Epithelial cell of esophagus (primary cell): Measurements from ENCODE around the gene DSC3.
"Not testable (repeated sequence)": the region's sequence is repeated elsewhere in the genome, so short reads cannot be mapped to it uniquely, and the experiment has no call there.

ENCODE experiments used
- DNase-seq: peaks from one replicate; pipeline ENCODE4 v3.0.0; 2010; ENCODE audit warnings: low read depth
- H3K4me3 ChIP-seq: 2 replicates; pipeline ENCODE4 v1.5.1; 2011; ENCODE audit warnings: mild to moderate bottlenecking, low read length, control low read depth
- TF ChIP-seq, protein P1 (sequence below): IDR thresholded peaks from 2 replicates; pipeline ENCODE4 v1.5.1; 2011; ENCODE audit warnings: low read depth, mild to moderate bottlenecking, low read length, control low read depth, inconsistent platforms; ENCODE audit not compliant: insufficient read depth; ENCODE audit errors: missing control alignments

Gene DSC3

DNA sequence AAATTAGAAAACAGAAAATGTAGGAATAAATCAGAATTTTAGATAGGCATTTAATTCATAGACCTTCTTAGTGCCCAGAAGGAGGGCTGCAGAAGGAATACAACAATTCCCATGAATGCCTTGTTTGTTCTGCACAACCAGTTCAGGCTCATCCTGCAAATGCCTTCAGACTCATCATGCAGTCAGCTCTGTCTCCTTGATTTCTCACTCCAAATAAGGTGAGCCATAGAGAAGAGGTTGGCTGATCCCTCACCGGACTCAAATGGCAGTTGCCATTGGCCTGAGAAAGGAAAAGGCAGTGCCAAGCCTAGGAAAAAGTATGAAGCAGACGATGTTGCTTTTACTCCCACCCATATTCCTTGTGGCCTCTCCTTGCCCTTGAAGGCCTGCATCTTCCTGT is 50.3 kb downstream of the DSC3 start:
- no peak overlapping the region for H3K4me3 ChIP-seq
- peak; percentile 93 for DNase-seq
- TF ChIP-seq, protein P1, sequence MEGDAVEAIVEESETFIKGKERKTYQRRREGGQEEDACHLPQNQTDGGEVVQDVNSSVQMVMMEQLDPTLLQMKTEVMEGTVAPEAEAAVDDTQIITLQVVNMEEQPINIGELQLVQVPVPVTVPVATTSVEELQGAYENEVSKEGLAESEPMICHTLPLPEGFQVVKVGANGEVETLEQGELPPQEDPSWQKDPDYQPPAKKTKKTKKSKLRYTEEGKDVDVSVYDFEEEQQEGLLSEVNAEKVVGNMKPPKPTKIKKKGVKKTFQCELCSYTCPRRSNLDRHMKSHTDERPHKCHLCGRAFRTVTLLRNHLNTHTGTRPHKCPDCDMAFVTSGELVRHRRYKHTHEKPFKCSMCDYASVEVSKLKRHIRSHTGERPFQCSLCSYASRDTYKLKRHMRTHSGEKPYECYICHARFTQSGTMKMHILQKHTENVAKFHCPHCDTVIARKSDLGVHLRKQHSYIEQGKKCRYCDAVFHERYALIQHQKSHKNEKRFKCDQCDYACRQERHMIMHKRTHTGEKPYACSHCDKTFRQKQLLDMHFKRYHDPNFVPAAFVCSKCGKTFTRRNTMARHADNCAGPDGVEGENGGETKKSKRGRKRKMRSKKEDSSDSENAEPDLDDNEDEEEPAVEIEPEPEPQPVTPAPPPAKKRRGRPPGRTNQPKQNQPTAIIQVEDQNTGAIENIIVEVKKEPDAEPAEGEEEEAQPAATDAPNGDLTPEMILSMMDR: no peak

DNA sequence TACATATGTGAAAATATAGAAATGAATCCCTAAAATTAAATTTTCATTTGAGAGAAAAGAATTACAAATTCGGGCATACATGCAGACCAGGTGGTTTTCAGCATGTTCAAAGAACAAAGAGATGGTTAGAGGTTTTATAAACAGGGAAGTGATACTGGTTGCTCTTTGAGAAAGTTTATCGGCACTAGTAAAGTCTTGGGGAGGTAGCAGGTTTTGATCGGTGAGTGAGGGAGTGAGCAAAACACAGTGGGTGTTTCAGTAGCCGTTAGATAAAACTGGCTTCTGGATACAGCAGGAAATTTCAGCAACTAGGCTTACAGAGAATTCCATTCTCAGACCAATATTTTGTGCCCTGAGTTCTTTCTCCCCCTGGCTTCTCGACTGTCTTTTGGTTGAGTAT is 51.1 kb downstream of the DSC3 start:
- TF ChIP-seq, protein P1: no peak
- no peak for DNase-seq
- H3K4me3 ChIP-seq: no peak overlapping the region

DNA sequence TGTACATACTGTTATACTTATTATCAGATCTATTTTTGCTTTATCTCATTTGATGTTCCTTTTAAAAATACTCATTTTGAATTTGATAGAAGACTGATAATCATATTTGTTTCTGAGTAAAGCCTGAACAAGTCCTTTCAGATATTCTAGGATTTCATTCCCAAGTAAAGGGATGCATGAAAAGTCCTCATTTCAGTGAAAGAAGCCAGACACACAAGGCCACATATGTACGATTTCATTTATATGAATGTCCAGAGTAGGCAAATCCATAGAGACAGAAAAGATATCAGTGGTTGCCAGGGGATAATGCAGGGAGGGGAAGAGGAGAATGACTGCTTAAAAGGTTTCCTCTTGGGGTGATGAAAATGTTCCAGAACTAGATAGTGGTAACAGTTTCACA is 53.4 kb downstream of the DSC3 start:
- no peak for DNase-seq
- TF ChIP-seq, protein P1: no peak
- H3K4me3 ChIP-seq: no peak overlapping the region

DNA sequence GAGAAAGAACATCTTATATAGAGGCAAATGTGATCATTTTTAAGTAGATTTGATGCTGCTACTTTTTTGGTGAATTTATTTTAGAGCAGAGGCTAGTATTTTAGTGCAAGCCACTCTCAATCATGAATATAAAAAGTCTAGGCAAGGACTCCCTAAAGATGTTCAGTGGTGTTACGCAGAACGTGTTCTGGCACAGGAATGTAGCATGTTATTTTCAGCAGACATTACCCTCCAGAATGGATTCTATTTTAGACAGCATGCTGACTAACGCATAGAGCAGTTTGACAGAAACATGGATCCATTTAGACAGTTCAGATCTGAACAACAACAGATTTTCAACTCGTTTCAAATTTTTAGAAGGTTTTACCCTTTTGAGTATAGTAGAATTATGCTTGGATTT is 54.1 kb downstream of the DSC3 start:
- H3K4me3 ChIP-seq: no peak overlapping the region
- DNase-seq: peak; percentile 47
- TF ChIP-seq, protein P1: no peak

DNA sequence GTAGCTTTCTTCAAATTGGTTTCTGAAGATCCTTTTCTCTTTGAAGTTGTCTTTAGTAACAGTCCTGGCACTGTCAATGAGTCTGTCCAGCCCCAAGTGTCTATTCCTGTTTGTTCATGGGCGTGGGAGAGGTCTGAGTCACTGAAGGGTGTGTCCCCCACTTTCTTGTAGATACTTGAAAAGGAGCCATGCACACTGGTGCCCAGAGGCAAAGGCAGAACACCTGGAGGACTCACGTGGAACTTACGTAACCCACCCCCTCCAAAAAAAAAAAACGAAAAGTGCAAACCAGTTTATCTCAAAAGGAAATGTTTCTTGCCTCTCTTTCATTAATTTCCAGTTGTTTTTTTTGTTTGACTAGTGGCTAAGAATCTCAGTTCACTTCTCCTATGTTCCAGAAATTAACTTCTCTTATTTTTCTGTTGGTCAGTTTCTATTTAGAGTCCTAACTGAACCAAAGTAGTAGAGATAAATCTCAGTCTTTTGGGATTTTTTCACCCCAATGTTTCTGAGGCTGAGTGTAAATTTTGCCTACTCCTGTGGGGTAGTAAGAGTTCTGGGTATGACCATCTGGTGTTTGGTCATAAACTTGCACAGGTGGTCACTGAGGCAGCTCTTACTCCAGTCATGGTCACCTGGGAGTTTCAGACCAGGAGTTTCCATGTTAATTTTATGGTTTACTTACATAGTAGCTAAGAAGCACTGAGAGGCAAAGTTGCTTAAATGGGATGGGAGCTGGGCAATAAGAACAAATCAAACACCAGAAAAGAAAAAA is 54.9 kb downstream of the DSC3 start:
- TF ChIP-seq, protein P1: no peak
- peak; percentile 100 for DNase-seq
- no peak overlapping the region for H3K4me3 ChIP-seq

DNA sequence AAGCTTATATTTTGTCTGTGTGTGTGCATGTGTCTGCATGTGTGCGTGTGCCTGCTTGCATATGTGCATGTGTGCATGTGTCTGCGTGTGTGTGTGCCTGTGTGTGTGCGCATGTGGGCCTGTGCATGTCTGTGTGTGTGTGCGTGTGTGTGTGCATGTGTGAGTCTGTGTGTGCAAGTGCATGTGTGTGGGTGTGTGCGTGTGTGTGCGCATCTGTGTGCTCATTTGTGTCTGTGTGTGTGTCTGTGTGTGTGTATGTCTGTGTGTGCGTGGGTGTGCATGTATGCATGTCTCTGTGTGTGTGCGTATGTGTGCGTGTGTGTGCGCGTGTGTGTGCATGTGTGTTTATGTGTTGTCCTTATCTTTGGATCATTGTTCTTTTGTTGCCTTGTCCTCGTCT is 56.8 kb downstream of the DSC3 start:
- TF ChIP-seq, protein P1: no peak
- peak; percentile 44 for DNase-seq
- H3K4me3 ChIP-seq: no peak overlapping the region

DNA sequence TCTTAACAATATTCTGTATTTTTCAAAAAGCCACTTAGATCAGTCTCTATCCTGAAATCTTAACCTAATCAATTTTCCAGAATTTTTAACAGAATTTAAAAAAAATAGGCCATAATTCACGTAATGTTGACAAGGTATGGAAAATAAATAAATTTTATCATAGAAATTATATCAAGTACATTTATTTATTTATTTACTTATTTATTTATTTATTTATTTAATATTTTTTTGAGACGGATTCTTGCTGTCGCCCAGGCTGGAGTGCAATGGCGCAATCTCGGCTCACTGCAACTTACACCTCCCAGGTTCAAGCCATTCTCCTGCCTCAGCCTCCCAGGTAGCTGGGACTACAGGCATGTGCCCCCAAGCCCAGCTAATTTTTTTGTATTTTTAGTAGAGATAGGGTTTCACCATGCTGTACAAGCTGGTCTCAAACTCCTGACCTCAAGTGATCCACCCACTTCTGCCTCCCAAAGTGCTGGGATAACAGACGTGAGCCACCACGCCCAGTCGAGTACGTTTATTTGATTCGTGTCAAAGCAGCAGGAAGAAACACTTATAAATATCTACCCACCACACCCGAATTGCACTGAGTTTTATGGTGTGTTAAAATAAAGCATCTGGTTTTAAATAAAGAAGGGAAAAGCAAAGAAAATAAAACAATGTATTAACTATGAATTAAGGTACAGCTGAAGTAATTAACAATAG is 60.1 kb downstream of the DSC3 start:
- TF ChIP-seq, protein P1: no peak
- H3K4me3 ChIP-seq: no peak overlapping the region
- DNase-seq: no peak

DNA sequence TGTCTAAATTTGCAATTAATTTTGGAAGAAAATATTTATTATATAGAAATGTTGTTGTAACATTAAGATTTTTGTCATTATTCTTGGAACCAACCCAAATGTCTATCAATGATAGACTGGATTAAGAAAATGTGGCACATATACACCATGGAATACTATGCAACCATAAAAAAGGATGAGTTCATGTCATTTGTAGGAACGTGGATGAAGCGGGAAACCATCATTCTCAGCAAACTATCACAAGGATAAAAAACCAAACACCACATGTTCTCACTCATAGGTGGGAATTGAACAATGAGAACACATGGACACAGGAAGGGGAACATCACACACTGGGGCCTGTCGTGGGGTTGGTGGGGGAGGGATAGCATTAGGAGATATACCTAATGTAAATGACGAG is 64.5 kb downstream of the DSC3 start:
- DNase-seq: not testable (repeated sequence)

More for the DNA sequence above, 64.5 kb downstream of the DSC3 start:
- not testable (repeated sequence) for H3K4me3 ChIP-seq
